Effector memory CD4-positive, alpha-beta T cell (primary cell): ENCODE results near the gene AGXT.

Experiments used
- DNase-seq, 3 donors: peaks; one replicate each; pipeline ENCODE4 v3.0.0-alpha.2; 2020
- H3K27ac ChIP-seq: 2 replicates; pipeline ENCODE4 v1.7.0; 2013; ENCODE audit warnings: mild to moderate bottlenecking, low read length, moderate library complexity; ENCODE audit not compliant: insufficient read depth, poor library complexity, severe bottlenecking
- H3K27me3 ChIP-seq: replicated peaks from 2 replicates; pipeline ENCODE4 v1.7.0; 2013; ENCODE audit warnings: mild to moderate bottlenecking, low read length; ENCODE audit not compliant: insufficient read depth, control insufficient read depth, poor library complexity, severe bottlenecking
- H3K36me3 ChIP-seq: 2 replicates; pipeline ENCODE4 v1.7.0; 2013; ENCODE audit warnings: mild to moderate bottlenecking, low read length, moderate library complexity; ENCODE audit not compliant: control insufficient read depth, insufficient read depth
- H3K4me1 ChIP-seq: 2 replicates; pipeline ENCODE4 v1.7.0; 2013; ENCODE audit warnings: low read length, mild to moderate bottlenecking; ENCODE audit not compliant: control insufficient read depth, insufficient read depth, poor library complexity, severe bottlenecking
- H3K4me3 ChIP-seq: 2 replicates; pipeline ENCODE4 v1.7.0; 2013; ENCODE audit warnings: low read length, low read depth, mild to moderate bottlenecking; ENCODE audit not compliant: insufficient read depth, poor library complexity, severe bottlenecking
- H3K9me3 ChIP-seq: 2 replicates; pipeline ENCODE4 v1.7.0; 2013; ENCODE audit warnings: mild to moderate bottlenecking, low read length, moderate library complexity; ENCODE audit not compliant: control insufficient read depth

The AGXT gene

DNA sequence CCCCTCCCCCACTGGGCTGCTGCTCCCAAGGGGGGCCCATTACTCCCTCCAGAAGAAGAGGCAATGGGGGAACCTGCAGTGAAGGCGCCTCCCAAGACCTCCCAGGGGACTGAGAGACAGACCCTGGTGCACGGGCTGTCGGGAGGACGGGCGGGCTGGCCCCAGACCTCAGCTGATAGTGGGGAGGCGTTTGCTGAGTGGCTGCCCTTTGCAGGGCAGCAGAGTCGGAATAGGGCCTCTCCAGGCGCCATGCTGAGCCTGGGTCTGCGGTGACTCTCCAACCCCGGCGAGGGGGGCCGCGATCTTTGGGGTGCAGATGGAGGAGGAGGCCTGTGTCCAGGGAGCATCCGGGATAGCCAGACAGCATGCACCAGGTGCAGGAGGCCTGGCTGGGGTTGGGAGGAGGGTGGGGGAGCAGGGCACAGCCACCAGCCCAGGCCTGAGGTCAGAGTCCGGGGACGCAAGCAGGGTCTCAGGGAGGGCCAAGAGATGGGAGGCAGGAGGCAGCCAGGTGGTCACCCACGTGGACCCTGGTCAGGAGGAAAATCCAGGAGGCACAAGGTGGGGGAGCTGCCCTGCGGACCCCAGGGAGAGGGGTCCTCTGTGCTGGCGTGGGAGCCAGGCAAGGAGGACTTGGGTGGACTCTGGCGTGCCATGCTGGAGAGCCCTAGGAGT, 48.5 kb downstream of the AGXT start:
- no peak for DNase-seq
- Histone ChIP-seq H3K4me1 (peaks cover 8% of the 10 kb centered on the region), H3K27ac (no peak overlapping the region), H3K27me3 (peaks cover 20% of the 10 kb centered on the region), H3K9me3 (no peaks in the 10 kb centered on the region), H3K4me3 (no peak overlapping the region), H3K36me3 (no peaks in the 10 kb centered on the region)

DNA sequence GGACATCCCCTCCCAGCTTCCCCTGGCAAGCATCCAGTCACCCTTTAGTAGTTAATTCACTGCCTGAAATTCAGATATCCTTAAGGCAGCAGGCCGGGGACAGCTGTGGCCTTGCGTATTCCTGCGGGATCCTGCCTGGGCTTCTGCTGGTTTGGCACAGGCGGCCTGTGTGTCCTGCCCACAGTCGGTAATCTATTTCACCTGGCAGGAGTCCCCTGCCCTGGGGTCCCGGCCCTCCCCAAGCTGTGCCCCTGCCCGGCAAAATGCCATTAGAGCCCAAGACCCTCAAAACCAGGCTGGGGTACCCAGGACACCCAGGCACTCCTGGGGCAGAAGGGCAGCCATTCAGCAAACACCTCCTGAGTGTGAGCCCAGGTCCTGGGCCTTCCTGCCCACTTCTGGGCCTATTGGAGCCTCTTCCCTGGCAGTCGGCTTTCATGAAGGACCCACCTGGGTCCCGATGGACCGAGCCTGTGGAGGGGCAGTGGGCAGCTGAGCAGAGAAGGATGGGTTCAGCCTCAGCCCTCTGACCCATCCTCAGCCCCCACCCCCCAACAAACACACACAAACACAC, 49.1 kb downstream of the AGXT start:
- no peak overlapping the region for H3K4me3 ChIP-seq
- no peak overlapping the region for H3K27ac ChIP-seq
- H3K4me1 ChIP-seq: peaks cover 8% of the 10 kb centered on the region
- no peaks in the 10 kb centered on the region for H3K36me3 ChIP-seq
- peaks cover 20% of the 10 kb centered on the region for H3K27me3 ChIP-seq
- DNase-seq: no peak
- H3K9me3 ChIP-seq: no peaks in the 10 kb centered on the region

DNA sequence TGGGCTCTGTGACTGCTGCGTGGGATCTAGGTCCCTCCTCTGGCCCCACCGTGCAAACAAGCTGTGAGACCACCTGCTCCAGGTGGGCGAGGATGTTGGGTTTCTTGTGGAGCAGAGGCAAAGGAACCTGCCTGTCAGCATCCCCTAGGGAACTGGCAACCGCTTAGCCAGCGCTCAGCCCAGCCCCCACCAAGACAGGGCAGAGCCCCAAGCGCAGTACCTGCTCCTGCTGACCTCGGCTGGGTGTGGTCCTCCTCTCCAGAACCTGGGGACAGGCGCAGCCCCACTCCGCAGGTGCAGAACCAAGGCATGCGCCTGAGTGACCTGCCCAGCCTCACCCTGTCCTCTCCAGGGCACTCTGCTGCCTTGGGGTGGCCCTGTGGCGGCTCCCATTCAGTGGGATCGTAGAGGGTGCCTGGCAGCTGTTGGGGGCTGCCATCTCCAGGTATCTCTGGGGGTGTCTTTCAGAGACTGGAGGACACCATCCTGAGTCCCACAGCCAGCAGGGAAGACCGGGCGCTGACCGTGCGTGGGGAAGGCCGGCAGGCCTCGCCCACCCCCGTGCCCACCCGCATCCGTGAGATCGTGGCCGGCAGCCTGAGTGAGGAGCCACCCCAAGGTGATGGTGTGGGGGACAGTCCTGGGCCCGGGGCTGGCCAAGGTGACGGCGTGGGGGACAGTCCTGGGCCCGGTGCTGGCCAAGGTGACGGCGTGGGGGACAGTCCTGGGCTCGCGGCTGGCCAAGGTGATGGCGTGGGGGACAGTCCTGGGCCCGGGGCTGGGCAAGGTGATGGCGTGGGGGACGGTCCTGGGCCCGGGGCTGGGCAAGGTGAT, 49.9 kb downstream of the AGXT start:
- Histone ChIP-seq H3K4me1 (peaks cover 8% of the 10 kb centered on the region), H3K27me3 (peaks cover 20% of the 10 kb centered on the region)
- no peak for DNase-seq

DNA sequence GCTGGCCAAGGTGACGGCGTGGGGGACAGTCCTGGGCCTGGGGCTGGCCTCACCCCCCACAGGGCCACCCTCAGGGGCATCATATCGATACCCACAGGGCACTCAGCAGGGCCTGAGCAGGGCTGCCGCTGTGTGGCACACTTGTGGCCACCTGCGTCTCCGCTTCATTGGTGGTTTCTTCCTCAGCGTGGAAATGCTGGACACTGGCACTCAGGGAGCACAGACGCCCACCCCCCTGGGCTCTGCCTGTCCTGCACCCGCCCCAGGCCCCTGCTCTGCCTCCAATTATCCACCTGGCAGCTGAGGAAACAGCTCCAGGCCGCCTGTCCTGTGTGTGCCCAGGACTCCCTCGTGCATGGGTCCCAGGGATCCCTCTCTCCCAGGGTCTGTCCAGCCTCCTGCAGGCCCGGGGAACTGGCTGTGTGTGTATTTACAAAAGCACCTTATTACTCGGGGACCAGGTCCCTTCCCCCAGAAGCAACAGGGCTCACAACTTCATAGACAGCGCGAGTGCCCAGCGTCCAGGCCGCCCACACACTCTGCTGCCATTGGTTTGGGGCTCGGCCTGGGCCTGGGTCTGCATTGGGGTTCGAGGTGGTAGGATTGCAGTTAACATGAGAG, 50.6 kb downstream of the AGXT start:
- Histone ChIP-seq H3K4me3 (no peak overlapping the region), H3K9me3 (no peaks in the 10 kb centered on the region), H3K27ac (no peak overlapping the region), H3K36me3 (no peaks in the 10 kb centered on the region), H3K4me1 (peaks cover 7% of the 10 kb centered on the region), H3K27me3 (peaks cover 17% of the 10 kb centered on the region)
- DNase-seq: no peak

More for the DNA sequence above, 49.9 kb downstream of the AGXT start:
- Histone ChIP-seq H3K27ac (no peak overlapping the region), H3K36me3 (no peaks in the 10 kb centered on the region), H3K9me3 (no peaks in the 10 kb centered on the region), H3K4me3 (no peak overlapping the region)

DNA sequence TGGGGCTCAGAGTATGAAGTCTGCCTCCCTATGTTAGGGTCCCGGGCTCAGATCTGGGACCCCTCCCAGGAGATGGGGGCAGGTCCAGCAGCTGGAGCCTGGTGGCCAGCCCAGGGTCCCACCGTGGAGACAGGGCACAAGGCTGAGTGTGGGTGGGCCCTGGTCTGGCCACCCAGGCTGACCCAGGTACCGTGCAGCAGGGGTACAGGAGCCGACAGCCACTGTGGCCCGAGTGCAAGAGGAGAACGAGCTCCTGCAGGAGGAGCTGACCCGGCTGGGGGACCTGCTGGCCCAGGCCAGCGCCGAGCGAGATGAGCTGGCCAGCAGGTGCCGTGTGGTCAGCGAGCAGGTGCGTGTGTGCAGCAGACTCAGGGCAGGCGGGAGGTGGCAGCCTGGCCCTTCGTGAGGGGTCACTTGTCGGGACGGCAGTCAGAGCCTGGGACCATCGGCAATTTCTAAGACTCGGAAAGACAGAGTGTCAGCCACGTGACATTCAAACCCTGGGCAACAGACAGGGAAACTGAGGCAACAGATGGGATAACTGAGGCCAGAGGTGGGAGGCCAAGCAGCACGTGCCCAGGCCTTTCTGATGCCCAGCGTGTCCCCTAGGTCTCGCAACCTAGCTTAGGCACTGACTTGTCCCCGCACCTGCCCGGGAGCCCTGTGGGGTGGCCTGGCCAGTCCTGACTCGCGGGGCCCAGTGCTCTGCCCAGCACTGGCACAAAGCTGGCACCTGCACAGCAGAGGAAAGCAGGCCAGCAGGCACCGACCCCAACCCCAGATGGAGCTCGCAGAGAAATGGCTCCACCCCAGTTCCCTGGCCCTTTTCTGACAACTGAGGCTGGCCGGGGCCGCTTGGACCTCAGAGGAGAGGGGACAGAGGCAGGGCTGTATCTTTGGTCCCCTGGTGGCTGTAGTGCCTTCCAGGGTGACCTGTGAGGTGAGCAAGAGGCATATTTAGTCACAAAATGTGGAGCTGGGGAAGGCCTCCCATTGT, 51.5 kb downstream of the AGXT start:
- DNase-seq: no peak
- H3K4me1 ChIP-seq: peaks cover 2% of the 10 kb centered on the region
- no peaks in the 10 kb centered on the region for H3K9me3 ChIP-seq
- no peaks in the 10 kb centered on the region for H3K36me3 ChIP-seq
- H3K4me3 ChIP-seq: no peak overlapping the region
- no peak overlapping the region for H3K27ac ChIP-seq
- H3K27me3 ChIP-seq: peaks cover 9% of the 10 kb centered on the region

DNA sequence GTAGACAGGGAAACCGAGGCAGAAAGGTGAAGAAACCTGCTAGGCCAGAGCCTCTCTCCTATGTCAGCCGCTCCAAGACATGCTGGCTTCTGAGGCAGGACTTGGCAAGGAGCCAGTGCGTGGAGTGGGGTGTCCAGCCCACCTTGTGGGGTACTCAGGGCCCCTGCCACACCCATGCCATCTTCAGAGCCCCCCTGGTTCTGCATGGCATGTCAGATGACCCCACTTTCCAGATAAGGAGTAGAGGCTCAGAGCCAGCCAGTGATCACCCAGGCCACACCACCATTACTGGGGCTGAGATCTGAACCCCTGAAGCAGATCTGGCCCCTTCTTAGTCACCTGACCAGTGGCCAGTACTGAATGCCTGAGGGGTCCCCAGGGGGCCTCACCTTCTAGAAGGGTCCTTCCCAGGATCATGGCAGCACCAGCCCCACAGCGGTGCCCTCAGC, 52.2 kb downstream of the AGXT start:
- Histone ChIP-seq H3K27ac (no peak overlapping the region), H3K4me1 (peaks cover 2% of the 10 kb centered on the region), H3K36me3 (no peaks in the 10 kb centered on the region), H3K9me3 (no peaks in the 10 kb centered on the region), H3K27me3 (peaks cover 3% of the 10 kb centered on the region), H3K4me3 (no peak overlapping the region)
- DNase-seq: no peak

DNA sequence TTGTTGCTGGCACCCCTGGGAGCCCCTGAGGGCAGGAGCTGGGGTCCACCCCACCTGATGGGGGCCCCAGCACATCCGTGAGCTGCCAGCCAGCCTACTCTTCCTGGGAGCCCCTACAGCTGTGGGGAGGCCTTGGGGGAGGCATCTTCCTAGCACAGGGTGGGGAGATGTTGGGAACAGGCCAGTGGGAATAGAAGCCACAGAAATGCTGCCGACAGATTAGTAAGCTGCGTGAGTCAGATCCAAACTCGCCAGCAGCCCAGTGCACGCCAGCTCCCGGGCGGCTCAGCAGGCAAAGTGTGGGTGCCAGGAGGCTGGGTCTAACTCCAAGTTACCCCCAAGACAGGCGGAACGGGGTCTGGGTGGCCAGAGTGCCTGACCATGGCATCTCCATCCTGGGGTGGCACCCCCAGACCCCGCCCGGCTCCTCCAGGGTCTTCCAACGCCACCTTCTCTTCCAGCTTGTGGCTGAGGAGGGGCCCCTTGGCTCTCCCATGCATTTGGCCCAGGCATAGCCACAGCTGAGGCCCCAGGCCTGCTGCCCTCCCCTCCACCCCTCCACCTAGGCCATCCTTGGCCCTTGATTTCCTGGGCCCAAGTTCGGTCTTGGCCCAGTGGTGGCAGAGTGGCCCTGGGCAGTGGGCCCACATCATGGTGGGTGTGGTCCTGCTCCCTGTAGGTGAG, 52.8 kb downstream of the AGXT start:
- no peak overlapping the region for H3K4me3 ChIP-seq
- no peaks in the 10 kb centered on the region for H3K27me3 ChIP-seq
- H3K36me3 ChIP-seq: no peaks in the 10 kb centered on the region
- DNase-seq: no peak
- H3K9me3 ChIP-seq: no peaks in the 10 kb centered on the region
- no peaks in the 10 kb centered on the region for H3K4me1 ChIP-seq
- H3K27ac ChIP-seq: no peak overlapping the region

DNA sequence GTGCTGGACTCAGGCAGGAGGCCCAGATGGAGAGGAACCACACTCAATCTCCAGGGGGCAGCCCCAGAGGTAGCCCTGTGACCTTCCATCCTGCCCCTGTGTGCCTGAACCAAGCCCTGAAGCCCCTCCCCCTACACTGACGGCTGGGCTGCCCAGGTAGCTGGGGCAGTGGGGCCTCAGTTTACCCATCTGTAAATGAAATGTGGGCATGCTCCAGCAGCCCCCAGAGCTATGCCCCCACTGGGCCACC, 53.3 kb downstream of the AGXT start:
- no peak for DNase-seq
- Histone ChIP-seq H3K9me3 (no peaks in the 10 kb centered on the region), H3K27me3 (no peaks in the 10 kb centered on the region), H3K4me1 (no peaks in the 10 kb centered on the region), H3K4me3 (no peak overlapping the region), H3K27ac (no peak overlapping the region), H3K36me3 (no peaks in the 10 kb centered on the region)
